HepG2 (cell line): ENCODE data around the gene CNNM1. TPM values are rescaled to one million over a fixed set of nuclear protein-coding genes. Genes with fewer than 3 reads are reported as not detected.

Source experiments
- ATAC-seq: fragments of 200-7000 bp; cut with Tn5 transposase; 3 replicates; pipeline ENCODE4 v1.9.1; 2020; ENCODE audit warnings: mild to moderate bottlenecking, moderate library complexity
- BruUV-seq: library from RNA; stranded (reverse); fragments of 400-500 nt; replicated peaks from 2 replicates; lab custom pipeline; 2021; lab: Mats Ljungman, UMichigan
- CTCF ChIA-PET: fragments of 300-600 bp; formaldehyde crosslinking; extraction: SDS; loops from one replicate; lab custom pipeline; 2021; ENCODE audit warnings: low total read pairs, inconsistent platforms, low intra/inter-chr PET ratio; lab: Yijun Ruan, JAX
- POLR2A ChIA-PET: fragments of 350-600 bp; sonication (Branson Sonifier 250); formaldehyde crosslinking; loops from one replicate; lab custom pipeline; 2020; ENCODE audit warnings: antibody characterized with exemption, inconsistent platforms; lab: Yijun Ruan, JAX
- DNase-seq: peaks from one replicate; pipeline ENCODE4 v3.0.0-alpha.2; 2015; ENCODE audit warnings: low spot score
- FAIRE-seq: peaks from 3 replicates; lab custom pipeline; 2011; peaks lifted over from hg19 to GRCh38; lab: Jason Lieb, UNC
- H2AFZ ChIP-seq: one replicate; pipeline ENCODE4 v1.6.1; 2011; ENCODE audit warnings: low read length, inconsistent platforms
- H3K27ac ChIP-seq: fragments of 300-600 bp; 3 replicates; pipeline ENCODE4 v1.8.0; 2011; ENCODE audit warnings: mixed run types, mild to moderate bottlenecking, mixed read lengths, low read length, inconsistent platforms; ENCODE audit not compliant: insufficient read depth; ENCODE audit errors: extremely low read length
- H3K27me3 ChIP-seq, 2 experiments: fragments of 200-600 bp in 1 of 2; 2 replicates in 1 of 2; 3 replicates in 1 of 2; pipeline versions ENCODE4 v1.6.0 to v1.8.0; 2011; ENCODE audit warnings: low read length in 2 of 2, mild to moderate bottlenecking in 2 of 2, moderate library complexity in 2 of 2, inconsistent platforms in 1 of 2; ENCODE audit not compliant: insufficient read depth in 2 of 2, control insufficient read depth in 1 of 2
- H3K36me3 ChIP-seq, 2 experiments: fragments of 200-600 bp in 1 of 2; replicated peaks in 1 of 2; 2 replicates in 1 of 2; 3 replicates in 1 of 2; pipeline versions ENCODE4 v1.5.1 to v1.8.0; 2011; ENCODE audit warnings: low read length in 2 of 2, inconsistent platforms in 1 of 2; ENCODE audit not compliant: insufficient read depth in 2 of 2, control insufficient read depth in 1 of 2
- H3K4me1 ChIP-seq: 2 replicates; pipeline ENCODE4 v1.5.1; 2012; ENCODE audit warnings: low read length, inconsistent platforms; ENCODE audit not compliant: insufficient read depth
- H3K4me2 ChIP-seq: 2 replicates; pipeline ENCODE4 v1.6.0; 2011; ENCODE audit warnings: low read depth, low read length, inconsistent platforms
- H3K4me3 ChIP-seq, 3 experiments: fragments of 200-600 bp in 1 of 3; sonication (generic), shearing (Covaris generic) in 1 of 3; replicated peaks in 1 of 3; 2 replicates each; pipeline ENCODE4 v1.5.1; 2011 to 2016; ENCODE audit warnings: low read length in 3 of 3, inconsistent platforms in 2 of 3, low read depth in 2 of 3, mild to moderate bottlenecking in 2 of 3, control low read depth in 1 of 3, mixed read lengths in 1 of 3; ENCODE audit not compliant: insufficient read depth in 1 of 3
- H3K79me2 ChIP-seq: one replicate; pipeline ENCODE4 v1.6.1; 2011; ENCODE audit warnings: low read length, inconsistent platforms; ENCODE audit not compliant: insufficient read depth
- H3K9ac ChIP-seq: 2 replicates; pipeline ENCODE4 v1.6.0; 2011; ENCODE audit warnings: mild to moderate bottlenecking, low read depth, low read length, inconsistent platforms; ENCODE audit not compliant: insufficient read depth
- H3K9me3 ChIP-seq: 2 replicates; pipeline ENCODE4 v1.5.1; 2012; ENCODE audit warnings: mild to moderate bottlenecking, low read length
- H4K20me1 ChIP-seq: 2 replicates; pipeline ENCODE4 v1.6.0; 2011; ENCODE audit warnings: inconsistent platforms, mild to moderate bottlenecking, low read length, moderate library complexity; ENCODE audit not compliant: insufficient read depth
- HMG20B ChIP-seq: conservative IDR thresholded peaks from 2 replicates; pipeline ENCODE4 v1.6.1; 2016; ENCODE audit warnings: missing genetic modification reagents, missing compliant biosample characterization
- MAF1 ChIP-seq: sonication (generic); formaldehyde crosslinking; IDR thresholded peaks from 2 replicates; pipeline ENCODE4 v1.5.0; 2020; ENCODE audit warnings: missing genetic modification reagents, borderline replicate concordance
- RARA ChIP-seq: IDR thresholded peaks from 2 replicates; pipeline ENCODE4 v1.6.1; 2016; ENCODE audit warnings: missing genetic modification reagents, missing compliant biosample characterization
- ZFP36L2 ChIP-seq: sonication (generic); formaldehyde crosslinking; IDR thresholded peaks from 2 replicates; pipeline ENCODE4 v1.4.0; 2020; ENCODE audit warnings: missing genetic modification reagents
- ZMYM4 ChIP-seq: sonication (generic); formaldehyde crosslinking; IDR thresholded peaks from 2 replicates; pipeline ENCODE4 v1.8.1; 2023; ENCODE audit warnings: mild to moderate bottlenecking, missing genetic modification reagents
- ZNF232 ChIP-seq: sonication (generic); formaldehyde crosslinking; IDR thresholded peaks from 2 replicates; pipeline ENCODE4 v1.4.0; 2020; ENCODE audit warnings: missing genetic modification reagents, borderline replicate concordance
- ZNF337 ChIP-seq: sonication (generic); formaldehyde crosslinking; IDR thresholded peaks from 2 replicates; pipeline ENCODE4 v1.5.1; 2020; ENCODE audit warnings: missing genetic modification reagents, low read depth, mild to moderate bottlenecking, borderline replicate concordance
- ZNF460 ChIP-seq: sonication (generic); formaldehyde crosslinking; IDR thresholded peaks from 2 replicates; pipeline ENCODE4 v1.5.1; 2020; ENCODE audit warnings: missing genetic modification reagents, mild to moderate bottlenecking, borderline replicate concordance
- ZNF7 ChIP-seq: IDR thresholded peaks from 2 replicates; pipeline ENCODE4 v1.6.1; 2016; ENCODE audit warnings: missing biosample characterization, missing genetic modification reagents
- WGBS: methylation state at CpG from one replicate; pipeline ENCODE4 v1.1.6; 2017; ENCODE audit warnings: low lambda C conversion rate; 5-methylcytosine and 5-hydroxymethylcytosine counted together
- in situ Hi-C: cut with HindIII; loops from 2 replicates; pipeline ENCODE4 v1.10.0; 2017; ENCODE audit warnings: low pct_unique_long_range_greater_than_20kb; ENCODE audit not compliant: extremely low pct_ligation_motif_present
- intact Hi-C: fragments of 100-400 bp; cut with micrococcal nuclease; formaldehyde crosslinking; loops from one replicate; pipeline ENCODE4 v1.10.0; 2022; ENCODE audit not compliant: unreplicated experiment
- polyA plus RNA-seq, 8 experiments: library from polyadenylated mRNA; depleted of rRNA in 3 of 8; stranded (reverse) in 7 of 8; unstranded in 1 of 8; fragments of >200 nt; fragmentation: Illumina TruSeq in 4 of 8; extraction: Trizol in 4 of 8; gene quantifications; 2 replicates each; pipeline versions ENCODE4 v1.2.1 to v1.2.3, GENCODE V29; 2011 to 2016; ENCODE audit warnings: low read depth in 4 of 8, missing spikeins in 1 of 8, mixed read lengths in 1 of 8; ENCODE audit not compliant: insufficient read depth in 1 of 8
- total RNA-seq, 5 experiments: library from RNA; depleted of rRNA; stranded (reverse); fragments of >200 nt; fragmentation: Illumina TruSeq; extraction: Trizol; gene quantifications; 2 replicates each; pipeline ENCODE4 v1.2.3, GENCODE V29; 2016; ENCODE audit warnings: low read depth in 1 of 5
- TF ChIP-seq, protein P1 (sequence below): IDR thresholded peaks from 2 replicates; pipeline ENCODE4 v1.6.1; 2016; ENCODE audit warnings: low read depth
- TF ChIP-seq, protein P2 (sequence below): sonication (generic); formaldehyde crosslinking; IDR thresholded peaks from 2 replicates; pipeline ENCODE4 v1.4.0; 2020; ENCODE audit warnings: missing genetic modification reagents
- TF ChIP-seq, protein P3 (sequence below): sonication (generic); formaldehyde crosslinking; IDR thresholded peaks from 2 replicates; pipeline ENCODE4 v1.4.0; 2020; ENCODE audit warnings: missing genetic modification reagents, borderline replicate concordance
- TF ChIP-seq, protein P4 (sequence below): sonication (generic); formaldehyde crosslinking; IDR thresholded peaks from 2 replicates; pipeline ENCODE4 v1.5.0; 2020; ENCODE audit warnings: missing genetic modification reagents, mild to moderate bottlenecking, borderline replicate concordance

Gene CNNM1
- total and polyA plus RNA-seq, 2 of the 13 experiments (the other 11 are each of a cell fraction or from before 2014, with no cell fraction given): 4.3 to 9.6 TPM

DNA sequence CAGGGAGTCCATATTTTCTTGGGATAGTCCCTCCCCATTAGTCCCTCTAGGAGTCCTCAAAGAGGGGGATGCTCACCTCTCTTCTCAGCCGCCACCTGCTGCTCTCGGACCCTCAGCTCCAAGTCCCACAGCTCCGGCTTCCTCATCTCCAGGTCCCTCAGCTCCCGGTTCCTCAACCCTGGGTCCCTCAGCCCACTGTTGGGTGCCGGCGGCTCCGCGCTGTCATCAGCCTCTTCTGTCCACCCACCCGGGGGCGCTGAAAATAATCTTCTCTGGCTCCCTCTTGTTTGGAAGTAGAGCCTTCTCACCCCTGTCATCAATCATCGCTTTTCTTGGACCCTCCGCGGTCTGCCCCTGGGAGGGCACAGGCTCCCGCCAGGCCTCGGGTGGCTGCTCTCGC lies 13.3 kb upstream of the CNNM1 start (continued):
- TF ChIP-seq, protein P1, sequence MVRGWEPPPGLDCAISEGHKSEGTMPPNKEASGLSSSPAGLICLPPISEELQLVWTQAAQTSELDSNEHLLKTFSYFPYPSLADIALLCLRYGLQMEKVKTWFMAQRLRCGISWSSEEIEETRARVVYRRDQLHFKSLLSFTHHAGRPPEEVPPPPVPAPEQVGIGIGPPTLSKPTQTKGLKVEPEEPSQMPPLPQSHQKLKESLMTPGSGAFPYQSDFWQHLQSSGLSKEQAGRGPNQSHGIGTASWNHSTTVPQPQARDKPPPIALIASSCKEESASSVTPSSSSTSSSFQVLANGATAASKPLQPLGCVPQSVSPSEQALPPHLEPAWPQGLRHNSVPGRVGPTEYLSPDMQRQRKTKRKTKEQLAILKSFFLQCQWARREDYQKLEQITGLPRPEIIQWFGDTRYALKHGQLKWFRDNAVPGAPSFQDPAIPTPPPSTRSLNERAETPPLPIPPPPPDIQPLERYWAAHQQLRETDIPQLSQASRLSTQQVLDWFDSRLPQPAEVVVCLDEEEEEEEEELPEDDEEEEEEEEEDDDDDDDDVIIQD (CRISPR knock-in tag): no peak
- TF ChIP-seq, all 625 proteins: peak for 0

DNA sequence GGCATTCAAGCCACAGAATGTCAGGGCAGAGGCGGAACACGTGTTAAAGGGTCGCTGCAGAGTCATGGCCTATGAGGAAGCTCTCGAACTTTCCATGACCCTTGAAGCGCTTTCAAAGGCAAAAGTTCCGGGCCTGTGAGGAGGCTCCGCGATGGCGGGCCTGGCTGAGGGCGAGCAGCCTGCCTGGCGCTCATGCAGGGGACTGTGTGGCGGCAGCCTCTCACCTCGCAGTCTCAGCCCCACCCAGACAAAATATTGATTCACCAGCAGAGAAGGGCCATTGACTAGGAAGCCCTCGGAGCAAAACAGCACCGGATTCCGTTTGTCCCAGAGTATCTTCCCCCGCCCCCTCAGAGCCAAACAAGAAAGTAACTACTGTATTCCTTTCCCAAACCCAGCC lies 12.8 kb upstream of the CNNM1 start:
- 53% methylated on average over 8 of the region's 17 CpGs for WGBS
- TF ChIP-seq ZMYM4 (CRISPR knock-in tag) (peak; percentile 31; the same call in 1 of the 2 replicates), ZNF232 (CRISPR knock-in tag) (no peak), ZNF460 (no peak), RARA (0 out of 2 replicates have a peak, but pooled peaks have one; percentile 27), ZFP36L2 (CRISPR knock-in tag) (no peak), MAF1 (CRISPR knock-in tag) (no peak), ZNF7 (no peak), ZNF337 (CRISPR knock-in tag) (no peak), HMG20B (CRISPR knock-in tag) (no peak)
- TF ChIP-seq, protein P2, sequence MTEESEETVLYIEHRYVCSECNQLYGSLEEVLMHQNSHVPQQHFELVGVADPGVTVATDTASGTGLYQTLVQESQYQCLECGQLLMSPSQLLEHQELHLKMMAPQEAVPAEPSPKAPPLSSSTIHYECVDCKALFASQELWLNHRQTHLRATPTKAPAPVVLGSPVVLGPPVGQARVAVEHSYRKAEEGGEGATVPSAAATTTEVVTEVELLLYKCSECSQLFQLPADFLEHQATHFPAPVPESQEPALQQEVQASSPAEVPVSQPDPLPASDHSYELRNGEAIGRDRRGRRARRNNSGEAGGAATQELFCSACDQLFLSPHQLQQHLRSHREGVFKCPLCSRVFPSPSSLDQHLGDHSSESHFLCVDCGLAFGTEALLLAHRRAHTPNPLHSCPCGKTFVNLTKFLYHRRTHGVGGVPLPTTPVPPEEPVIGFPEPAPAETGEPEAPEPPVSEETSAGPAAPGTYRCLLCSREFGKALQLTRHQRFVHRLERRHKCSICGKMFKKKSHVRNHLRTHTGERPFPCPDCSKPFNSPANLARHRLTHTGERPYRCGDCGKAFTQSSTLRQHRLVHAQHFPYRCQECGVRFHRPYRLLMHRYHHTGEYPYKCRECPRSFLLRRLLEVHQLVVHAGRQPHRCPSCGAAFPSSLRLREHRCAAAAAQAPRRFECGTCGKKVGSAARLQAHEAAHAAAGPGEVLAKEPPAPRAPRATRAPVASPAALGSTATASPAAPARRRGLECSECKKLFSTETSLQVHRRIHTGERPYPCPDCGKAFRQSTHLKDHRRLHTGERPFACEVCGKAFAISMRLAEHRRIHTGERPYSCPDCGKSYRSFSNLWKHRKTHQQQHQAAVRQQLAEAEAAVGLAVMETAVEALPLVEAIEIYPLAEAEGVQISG: no peak
- TF ChIP-seq, protein P3, sequence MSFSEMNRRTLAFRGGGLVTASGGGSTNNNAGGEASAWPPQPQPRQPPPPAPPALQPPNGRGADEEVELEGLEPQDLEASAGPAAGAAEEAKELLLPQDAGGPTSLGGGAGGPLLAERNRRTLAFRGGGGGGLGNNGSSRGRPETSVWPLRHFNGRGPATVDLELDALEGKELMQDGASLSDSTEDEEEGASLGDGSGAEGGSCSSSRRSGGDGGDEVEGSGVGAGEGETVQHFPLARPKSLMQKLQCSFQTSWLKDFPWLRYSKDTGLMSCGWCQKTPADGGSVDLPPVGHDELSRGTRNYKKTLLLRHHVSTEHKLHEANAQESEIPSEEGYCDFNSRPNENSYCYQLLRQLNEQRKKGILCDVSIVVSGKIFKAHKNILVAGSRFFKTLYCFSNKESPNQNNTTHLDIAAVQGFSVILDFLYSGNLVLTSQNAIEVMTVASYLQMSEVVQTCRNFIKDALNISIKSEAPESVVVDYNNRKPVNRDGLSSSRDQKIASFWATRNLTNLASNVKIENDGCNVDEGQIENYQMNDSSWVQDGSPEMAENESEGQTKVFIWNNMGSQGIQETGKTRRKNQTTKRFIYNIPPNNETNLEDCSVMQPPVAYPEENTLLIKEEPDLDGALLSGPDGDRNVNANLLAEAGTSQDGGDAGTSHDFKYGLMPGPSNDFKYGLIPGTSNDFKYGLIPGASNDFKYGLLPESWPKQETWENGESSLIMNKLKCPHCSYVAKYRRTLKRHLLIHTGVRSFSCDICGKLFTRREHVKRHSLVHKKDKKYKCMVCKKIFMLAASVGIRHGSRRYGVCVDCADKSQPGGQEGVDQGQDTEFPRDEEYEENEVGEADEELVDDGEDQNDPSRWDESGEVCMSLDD: no peak
- TF ChIP-seq, protein P4, sequence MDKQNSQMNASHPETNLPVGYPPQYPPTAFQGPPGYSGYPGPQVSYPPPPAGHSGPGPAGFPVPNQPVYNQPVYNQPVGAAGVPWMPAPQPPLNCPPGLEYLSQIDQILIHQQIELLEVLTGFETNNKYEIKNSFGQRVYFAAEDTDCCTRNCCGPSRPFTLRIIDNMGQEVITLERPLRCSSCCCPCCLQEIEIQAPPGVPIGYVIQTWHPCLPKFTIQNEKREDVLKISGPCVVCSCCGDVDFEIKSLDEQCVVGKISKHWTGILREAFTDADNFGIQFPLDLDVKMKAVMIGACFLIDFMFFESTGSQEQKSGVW (CRISPR knock-in tag): no peak

More for the DNA sequence above, 12.8 kb upstream of the CNNM1 start:
- DNase-seq: no peak
- no peak overlapping the region for H2AFZ ChIP-seq
- intact Hi-C loops: no loop called here
- H3K27ac ChIP-seq: no peak overlapping the region
- H3K36me3 ChIP-seq: no peaks in the 10 kb centered on the region
- H3K27me3 ChIP-seq: no peaks in the 10 kb centered on the region
- FAIRE-seq: no peak
- ChIA-PET POLR2A (no interaction called here), CTCF (no interaction called here)
- H3K4me3 ChIP-seq: no peak overlapping the region
- no peaks in the 10 kb centered on the region for H4K20me1 ChIP-seq
- ATAC-seq: peak; percentile 39; the same call in 2 of the 3 replicates
- H3K9ac ChIP-seq: no peak overlapping the region
- no TSS peak for BruUV-seq
- H3K4me2 ChIP-seq: no peak overlapping the region
- H3K79me2 ChIP-seq: no peaks in the 10 kb centered on the region
- in situ Hi-C loops: no loop called here
- H3K9me3 ChIP-seq: no peaks in the 10 kb centered on the region
- peaks cover 15% of the 10 kb centered on the region for H3K4me1 ChIP-seq
